K562 (cell line): ENCODE results near the gene CLDN1. TPM values are rescaled to one million over a fixed set of nuclear protein-coding genes. Genes with fewer than 3 reads are reported as not detected.

Source experiments
- ATAC-seq: fragments of 200-7000 bp; cut with Tn5 transposase; 3 replicates; pipeline ENCODE4 v1.9.1; 2020; ENCODE audit warnings: moderate library complexity
- BruUV-seq: library from RNA; stranded (reverse); fragments of 400-500 nt; replicated peaks from 2 replicates; lab custom pipeline; 2021; lab: Mats Ljungman, UMichigan
- CTCF ChIA-PET: fragments of 300-600 bp; formaldehyde crosslinking; extraction: SDS; loops from one replicate; lab custom pipeline; 2021; ENCODE audit warnings: low intra/inter-chr PET ratio; lab: Yijun Ruan, JAX
- POLR2A ChIA-PET: fragments of 300-600, 350-650 bp; sonication (Branson Sonifier 250); formaldehyde crosslinking; extraction: SDS; loops from one replicate; lab custom pipeline; 2021; ENCODE audit warnings: antibody characterized with exemption, inconsistent platforms; lab: Yijun Ruan, JAX
- DNase-seq, 4 experiments: peaks; one replicate each; pipeline versions ENCODE4 v3.0.0 to v3.0.0-alpha.2; 2011 to 2018; ENCODE audit warnings: low spot score in 3 of 4, mixed read lengths in 3 of 4; ENCODE audit errors: extremely low read depth in 1 of 4
- FAIRE-seq: peaks from 2 replicates; lab custom pipeline; 2011; peaks lifted over from hg19 to GRCh38; lab: Jason Lieb, UNC
- H2AFZ ChIP-seq: 2 replicates; pipeline ENCODE4 v1.6.0; 2011; ENCODE audit warnings: low read depth, low read length, control low read depth, inconsistent platforms
- H3K27ac ChIP-seq: fragments of 200-600 bp; 3 replicates; pipeline ENCODE4 v1.8.0; 2011; ENCODE audit warnings: low read depth, mild to moderate bottlenecking, control low read depth, inconsistent platforms, low read length, moderate library complexity, mixed read lengths; ENCODE audit errors: extremely low read depth
- H3K27me3 ChIP-seq, 2 experiments: fragments of 300-600 bp in 1 of 2; 2 replicates in 1 of 2; 3 replicates in 1 of 2; pipeline versions ENCODE4 v1.6.0 to v1.8.0; 2011; ENCODE audit warnings: inconsistent platforms in 2 of 2, low read length in 2 of 2, mild to moderate bottlenecking in 1 of 2, mixed read lengths in 1 of 2, moderate library complexity in 1 of 2; ENCODE audit not compliant: control insufficient read depth in 2 of 2, insufficient read depth in 2 of 2
- H3K36me3 ChIP-seq: fragments of 300-600 bp; 3 replicates; pipeline ENCODE4 v1.8.0; 2011; ENCODE audit warnings: mild to moderate bottlenecking, low read length, inconsistent platforms; ENCODE audit not compliant: control insufficient read depth, insufficient read depth
- H3K4me1 ChIP-seq, 2 experiments: fragments of 200-600 bp in 1 of 2; replicated peaks in 1 of 2; 2 replicates in 1 of 2; 3 replicates in 1 of 2; pipeline versions ENCODE4 v1.5.1 to v1.8.0; 2011; ENCODE audit warnings: inconsistent platforms in 2 of 2, low read length in 2 of 2, mild to moderate bottlenecking in 1 of 2, mixed read lengths in 1 of 2, moderate library complexity in 1 of 2; ENCODE audit not compliant: control insufficient read depth in 2 of 2, insufficient read depth in 2 of 2
- H3K4me2 ChIP-seq: 2 replicates; pipeline ENCODE4 v1.6.1; 2011; ENCODE audit warnings: low read length, control low read depth, inconsistent platforms, mixed read lengths; ENCODE audit not compliant: insufficient read depth
- H3K4me3 ChIP-seq: fragments of 200-600 bp; sonication (generic), shearing (Covaris generic); 2 replicates; pipeline ENCODE4 v1.5.1; 2016; ENCODE audit warnings: control low read depth, inconsistent platforms
- H3K79me2 ChIP-seq: fragments of 200-600 bp; 3 replicates; pipeline ENCODE4 v1.8.0; 2011; ENCODE audit warnings: low read length, inconsistent platforms; ENCODE audit not compliant: control insufficient read depth, insufficient read depth
- H3K9ac ChIP-seq, 2 experiments: 2 replicates each; pipeline versions ENCODE4 v1.6.0 to v1.6.1; 2011; ENCODE audit warnings: low read depth in 2 of 2, low read length in 2 of 2, control low read depth in 1 of 2, inconsistent platforms in 1 of 2, mild to moderate bottlenecking in 1 of 2, mixed read lengths in 1 of 2; ENCODE audit not compliant: insufficient read depth in 1 of 2
- H3K9me1 ChIP-seq: one replicate; pipeline ENCODE4 v1.6.0; 2011; ENCODE audit warnings: inconsistent platforms, mild to moderate bottlenecking, low read length, moderate library complexity; ENCODE audit not compliant: control insufficient read depth, insufficient read depth
- H3K9me3 ChIP-seq: replicated peaks from 2 replicates; pipeline ENCODE4 v1.5.1; 2011; ENCODE audit warnings: low read depth, low read length, inconsistent platforms; ENCODE audit not compliant: control insufficient read depth, insufficient read depth
- H4K20me1 ChIP-seq: replicated peaks from 2 replicates; pipeline ENCODE4 v1.6.1; 2011; ENCODE audit warnings: low read length, inconsistent platforms, mixed read lengths; ENCODE audit not compliant: control insufficient read depth, insufficient read depth
- NELFE ChIP-seq: IDR thresholded peaks from 2 replicates; pipeline ENCODE4 v1.6.1; 2011; ENCODE audit warnings: mild to moderate bottlenecking; ENCODE audit not compliant: insufficient read depth, insufficient read length
- WGBS: fragments of 100-300 bp; shearing (Covaris generic); methylation state at CpG from one replicate; pipeline ENCODE4 v1.1.6; 2016; ENCODE audit warnings: low coverage, mixed read lengths; ENCODE audit not compliant: insufficient coverage; ENCODE audit errors: missing lambda C conversion rate; 5-methylcytosine and 5-hydroxymethylcytosine counted together
- in situ Hi-C: fragments of 300-500 bp; cut with MboI; formaldehyde crosslinking; loops from 4 replicates; pipeline ENCODE4 v1.15.0; 2018; ENCODE audit warnings: inconsistent platforms, mixed read lengths
- intact Hi-C: fragments of 100-400 bp; cut with micrococcal nuclease; formaldehyde crosslinking; loops from 2 replicates; pipeline ENCODE4 v1.14.2; 2022
- polyA plus RNA-seq, 8 experiments: library from polyadenylated mRNA; depleted of rRNA in 4 of 8; stranded (reverse) in 5 of 8; unstranded in 3 of 8; fragments of >200 nt; fragmentation: Nextera tagmentation in 2 of 8; fragmentation: Illumina TruSeq in 1 of 8; extraction: Ambion mirVana in 2 of 8; extraction: Trizol in 1 of 8; gene quantifications; 2 replicates each; pipeline versions ENCODE4 v1.2.1 to v1.2.3, GENCODE V29; 2011 to 2014; ENCODE audit warnings: inconsistent platforms in 1 of 8, missing spikeins in 1 of 8
- total RNA-seq, 7 experiments: library from RNA; depleted of rRNA in 6 of 7; stranded (reverse); fragments of >200 nt in 6 of 7; fragmentation: Illumina TruSeq in 2 of 7; extraction: Trizol in 2 of 7; gene quantifications; 2 replicates each; pipeline versions ENCODE4 v1.2.1 to v1.2.3, GENCODE V29; 2011 to 2021; ENCODE audit warnings: low replicate concordance in 1 of 7
- TF ChIP-seq, protein P1 (sequence below), 3 experiments: fragments of 200-800 bp in 1 of 3; sonication (Bioruptor generic) in 1 of 3; sonication (generic) in 1 of 3; formaldehyde crosslinking in 1 of 3; IDR thresholded peaks; 2 replicates each; pipeline versions ENCODE4 v1.6.1 to v1.8.0; 2016 to 2022; ENCODE audit warnings: mild to moderate bottlenecking in 2 of 3, missing compliant biosample characterization in 2 of 3, missing genetic modification characterization in 2 of 3, missing genetic modification reagents in 1 of 3

Gene CLDN1
- total and polyA plus RNA-seq, 9 of the 15 experiments (the other 6 are each of a cell fraction or from before 2014, with no cell fraction given), result 0.16 TPM; not detected in 8

DNA sequence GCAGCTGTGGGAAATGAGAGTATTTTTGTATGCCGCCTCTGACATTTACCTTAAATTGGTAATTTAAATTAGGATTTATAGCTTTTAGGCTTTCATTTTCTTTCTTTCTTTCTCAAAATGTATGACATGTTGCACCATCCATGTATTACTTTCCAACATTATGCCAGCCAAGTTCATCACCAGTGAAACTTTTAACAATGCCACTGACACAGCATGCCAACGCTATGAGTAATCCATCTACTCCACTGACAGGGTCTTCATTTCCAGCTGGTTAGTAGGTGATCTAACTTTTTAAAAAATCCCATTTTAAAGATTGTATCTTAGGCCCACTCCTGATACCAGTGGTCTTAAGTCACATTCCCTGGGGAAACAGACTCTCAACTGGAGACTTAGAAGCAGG is 43.9 kb upstream of the CLDN1 start (continued):
- TF ChIP-seq, protein P1, sequence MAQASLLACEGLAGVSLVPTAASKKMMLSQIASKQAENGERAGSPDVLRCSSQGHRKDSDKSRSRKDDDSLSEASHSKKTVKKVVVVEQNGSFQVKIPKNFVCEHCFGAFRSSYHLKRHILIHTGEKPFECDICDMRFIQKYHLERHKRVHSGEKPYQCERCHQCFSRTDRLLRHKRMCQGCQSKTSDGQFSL (CRISPR knock-in tag; IDR thresholded peaks at IDR 0.05), result no peak
- TF ChIP-seq, protein P1 (tag; IDR thresholded peaks at IDR 0.05), result no peak
- TF ChIP-seq, all 486 proteins: peak for 0

DNA sequence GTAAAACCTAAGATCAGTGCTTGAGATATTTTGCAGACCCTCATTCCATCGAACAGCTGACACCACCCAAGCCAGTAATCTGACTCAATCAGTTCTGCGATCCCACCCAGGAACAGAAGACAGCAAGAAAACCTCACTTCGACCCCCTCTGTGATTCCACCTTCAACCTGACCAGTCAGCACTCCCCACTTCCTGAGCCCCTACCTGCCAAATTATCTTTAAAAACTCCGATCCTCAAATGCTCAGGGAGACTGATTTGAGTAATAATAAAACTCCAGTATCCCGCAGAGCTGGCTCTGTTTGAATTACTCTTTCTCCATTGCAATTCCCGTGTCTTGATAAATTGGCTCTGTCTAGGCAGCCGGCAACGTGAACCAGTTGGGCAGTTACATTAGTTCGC is 40.0 kb upstream of the CLDN1 start:
- ChIA-PET CTCF (no interaction called here), POLR2A (no interaction called here)
- H3K27me3 ChIP-seq, result no peaks in the 10 kb centered on the region
- no peaks in the 10 kb centered on the region for H4K20me1 ChIP-seq
- H3K9me3 ChIP-seq, result peaks cover 2% of the 10 kb centered on the region; the same call in 1 of the 2 replicates
- H3K4me1 ChIP-seq, result no peaks in the 10 kb centered on the region
- 2% methylated on average over 9 of the region's 9 CpGs for WGBS
- no peaks in the 10 kb centered on the region for H3K36me3 ChIP-seq
- no peak overlapping the region for H2AFZ ChIP-seq
- no peaks in the 10 kb centered on the region for H3K79me2 ChIP-seq
- no peak for FAIRE-seq
- no peak for TF ChIP-seq NELFE
- no peak overlapping the region for H3K4me2 ChIP-seq
- intact Hi-C loops (no loop called here), in situ Hi-C loops (no loop called here)
- no peak for DNase-seq
- no peak overlapping the region for H3K4me3 ChIP-seq
- no peak overlapping the region for H3K27ac ChIP-seq
- H3K9ac ChIP-seq, result no peak overlapping the region
- no peaks in the 10 kb centered on the region for H3K9me1 ChIP-seq
- no peak for ATAC-seq
- BruUV-seq, result no TSS peak
